ENCODE measurements around the gene TMEM72. TPM values are rescaled to one million over a fixed set of nuclear protein-coding genes. Genes with fewer than 3 reads are reported as not detected.

Gene TMEM72
- total RNA-seq, 1 donor from 2014 or later = not detected

DNA sequence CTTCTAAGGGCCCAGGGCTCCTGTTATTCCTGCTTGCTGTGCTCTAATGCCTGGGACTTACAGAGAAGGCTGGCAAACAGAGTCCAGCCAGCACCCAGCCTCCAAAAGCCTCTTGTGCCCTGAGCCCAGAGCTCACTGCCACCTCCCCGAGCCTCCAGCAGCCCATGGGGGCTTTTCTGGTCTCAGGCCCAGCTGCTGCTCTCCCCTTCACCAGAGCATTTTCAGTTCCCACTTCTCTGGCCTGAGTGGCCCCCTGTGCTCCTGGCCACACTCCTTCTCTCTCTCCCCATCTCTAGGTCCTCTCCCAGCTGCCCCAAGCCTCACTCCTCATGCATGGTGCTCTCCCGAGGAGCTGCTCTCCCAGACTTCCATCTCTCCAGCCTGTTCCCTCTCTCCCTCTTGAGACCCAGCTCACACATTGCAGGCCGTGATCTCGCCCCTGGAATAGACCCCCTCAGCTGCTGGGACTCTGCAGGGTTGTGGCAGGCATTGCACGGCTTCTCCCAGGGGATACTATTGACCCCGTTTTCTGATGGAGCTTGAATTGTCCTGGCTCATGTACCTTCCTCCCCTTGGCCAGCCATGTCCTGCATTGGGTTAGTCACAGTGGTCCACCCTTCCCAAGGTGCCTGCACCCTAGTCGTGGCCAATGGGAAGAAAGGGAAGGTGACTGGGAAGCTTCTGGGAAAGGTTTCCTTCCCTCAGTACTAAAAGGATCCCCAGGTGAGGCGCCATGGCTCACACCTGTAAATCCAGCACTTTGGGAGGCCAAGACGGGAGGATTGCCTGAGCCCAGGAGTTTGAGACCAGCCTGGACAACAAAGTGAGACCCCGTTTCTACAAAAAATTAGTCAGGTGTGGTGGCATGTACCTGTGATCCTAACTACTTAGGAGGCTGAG, 39.4 kb downstream of the TMEM72 start:
- Mint-ChIP-seq H3K36me3 (ENCODE audit: low read depth, unreplicated experiment) (peaks cover 3% of the 10 kb centered on the region), H3K9me3 (ENCODE audit: unreplicated experiment) (peaks cover 4% of the 10 kb centered on the region), H3K27ac (ENCODE audit: unreplicated experiment) (no peak overlapping the region), H3K4me1 (ENCODE audit: low read depth, unreplicated experiment) (peaks cover 56% of the 10 kb centered on the region), H3K4me3 (ENCODE audit: unreplicated experiment) (no peak overlapping the region), H3K27me3 (ENCODE audit: low read depth, unreplicated experiment) (no peaks in the 10 kb centered on the region)
- Histone ChIP-seq H3K36me3 (ENCODE audit: insufficient read depth, low read length) (no peaks in the 10 kb centered on the region), H3K9ac (ENCODE audit: low read length) (no peak overlapping the region), H3K4me2 (ENCODE audit: low read length) (no peak overlapping the region), H4K20me1 (ENCODE audit: insufficient read depth, low read length) (no peaks in the 10 kb centered on the region), H3K27ac (ENCODE audit: low read depth, low read length) (no peak overlapping the region), H3K9me3 (ENCODE audit: insufficient read depth, low read depth, low read length) (no peaks in the 10 kb centered on the region), H3K4me3 (ENCODE audit: insufficient read depth, low read depth, low read length) (no peak overlapping the region), H2AFZ (ENCODE audit: low read depth, low read length) (no peak overlapping the region), H3K4me1 (ENCODE audit: insufficient read depth, low read length) (peaks cover 5% of the 10 kb centered on the region), H3K27me3 (ENCODE audit: insufficient read depth, low read length) (no peaks in the 10 kb centered on the region), H3K79me2 (ENCODE audit: insufficient read depth, low read length) (no peaks in the 10 kb centered on the region)
- no peak for DNase-seq (ENCODE audit: low read depth)
- no peak for FAIRE-seq
- TF ChIP-seq, protein P1, sequence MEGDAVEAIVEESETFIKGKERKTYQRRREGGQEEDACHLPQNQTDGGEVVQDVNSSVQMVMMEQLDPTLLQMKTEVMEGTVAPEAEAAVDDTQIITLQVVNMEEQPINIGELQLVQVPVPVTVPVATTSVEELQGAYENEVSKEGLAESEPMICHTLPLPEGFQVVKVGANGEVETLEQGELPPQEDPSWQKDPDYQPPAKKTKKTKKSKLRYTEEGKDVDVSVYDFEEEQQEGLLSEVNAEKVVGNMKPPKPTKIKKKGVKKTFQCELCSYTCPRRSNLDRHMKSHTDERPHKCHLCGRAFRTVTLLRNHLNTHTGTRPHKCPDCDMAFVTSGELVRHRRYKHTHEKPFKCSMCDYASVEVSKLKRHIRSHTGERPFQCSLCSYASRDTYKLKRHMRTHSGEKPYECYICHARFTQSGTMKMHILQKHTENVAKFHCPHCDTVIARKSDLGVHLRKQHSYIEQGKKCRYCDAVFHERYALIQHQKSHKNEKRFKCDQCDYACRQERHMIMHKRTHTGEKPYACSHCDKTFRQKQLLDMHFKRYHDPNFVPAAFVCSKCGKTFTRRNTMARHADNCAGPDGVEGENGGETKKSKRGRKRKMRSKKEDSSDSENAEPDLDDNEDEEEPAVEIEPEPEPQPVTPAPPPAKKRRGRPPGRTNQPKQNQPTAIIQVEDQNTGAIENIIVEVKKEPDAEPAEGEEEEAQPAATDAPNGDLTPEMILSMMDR (IDR thresholded peaks at IDR 0.05; ENCODE audit: insufficient read depth, low read depth, low read length) = no peak
- no peak for TF ChIP-seq EZH2 (IDR thresholded peaks at IDR 0.05; ENCODE audit: insufficient read depth, low read length)

DNA sequence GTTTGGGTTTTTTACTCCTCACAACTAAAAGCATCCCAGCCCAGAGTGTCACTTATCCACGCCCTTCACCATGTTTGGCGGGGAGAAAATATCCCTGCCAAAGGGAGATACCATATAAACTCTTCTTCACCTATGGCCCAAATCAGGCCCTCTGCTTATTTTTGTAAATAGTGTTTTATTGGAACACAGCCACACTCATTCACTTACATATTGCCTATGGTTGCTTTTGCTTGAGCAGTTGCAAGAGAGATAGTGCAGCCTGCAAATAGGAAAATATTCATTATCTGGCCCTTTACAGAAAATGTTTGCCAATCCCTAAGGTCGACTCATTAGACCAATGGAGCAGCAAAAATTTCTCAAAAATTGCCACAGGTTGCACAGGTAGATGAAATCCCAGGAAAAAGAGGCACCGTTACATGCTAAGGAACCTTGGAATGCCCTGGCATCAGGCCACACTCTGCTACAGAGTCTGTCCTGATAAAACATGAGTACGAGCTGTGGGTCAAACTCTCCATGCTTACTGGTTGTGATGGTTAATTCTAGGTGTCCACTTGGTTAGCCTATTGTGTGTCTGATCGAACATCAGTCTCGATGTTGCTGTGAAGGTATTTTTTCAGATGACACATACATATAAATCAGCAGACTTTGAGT, 40.6 kb downstream of the TMEM72 start:
- Mint-ChIP-seq H3K27me3 (ENCODE audit: low read depth, unreplicated experiment) (no peaks in the 10 kb centered on the region), H3K9me3 (ENCODE audit: unreplicated experiment) (peaks cover 5% of the 10 kb centered on the region), H3K27ac (ENCODE audit: unreplicated experiment) (no peak overlapping the region), H3K4me3 (ENCODE audit: unreplicated experiment) (no peak overlapping the region), H3K4me1 (ENCODE audit: low read depth, unreplicated experiment) (peaks cover 48% of the 10 kb centered on the region), H3K36me3 (ENCODE audit: low read depth, unreplicated experiment) (peaks cover 13% of the 10 kb centered on the region)
- DNase-seq (ENCODE audit: low read depth) (no peak), FAIRE-seq (no peak)
- no peaks in the 10 kb centered on the region for H3K9me3 ChIP-seq (ENCODE audit: insufficient read depth, low read depth, low read length)
- H3K4me1 ChIP-seq (ENCODE audit: insufficient read depth, low read length) = peaks cover 5% of the 10 kb centered on the region
- H3K27ac ChIP-seq (ENCODE audit: low read depth, low read length) = no peak overlapping the region
- no peaks in the 10 kb centered on the region for H3K79me2 ChIP-seq (ENCODE audit: insufficient read depth, low read length)
- no peak overlapping the region for H2AFZ ChIP-seq (ENCODE audit: low read depth, low read length)
- TF ChIP-seq, protein P1 (IDR thresholded peaks at IDR 0.05; ENCODE audit: insufficient read depth, low read depth, low read length) = no peak
- no peak for TF ChIP-seq EZH2 (IDR thresholded peaks at IDR 0.05; ENCODE audit: insufficient read depth, low read length)
- H3K4me2 ChIP-seq (ENCODE audit: low read length) = no peak overlapping the region
- no peak overlapping the region for H3K4me3 ChIP-seq (ENCODE audit: insufficient read depth, low read depth, low read length)
- H4K20me1 ChIP-seq (ENCODE audit: insufficient read depth, low read length) = no peaks in the 10 kb centered on the region
- H3K27me3 ChIP-seq (ENCODE audit: insufficient read depth, low read length) = no peaks in the 10 kb centered on the region
- H3K36me3 ChIP-seq (ENCODE audit: insufficient read depth, low read length) = no peaks in the 10 kb centered on the region
- no peak overlapping the region for H3K9ac ChIP-seq (ENCODE audit: low read length)
